ENCODE measurements around the gene PRICKLE2.

DNA sequence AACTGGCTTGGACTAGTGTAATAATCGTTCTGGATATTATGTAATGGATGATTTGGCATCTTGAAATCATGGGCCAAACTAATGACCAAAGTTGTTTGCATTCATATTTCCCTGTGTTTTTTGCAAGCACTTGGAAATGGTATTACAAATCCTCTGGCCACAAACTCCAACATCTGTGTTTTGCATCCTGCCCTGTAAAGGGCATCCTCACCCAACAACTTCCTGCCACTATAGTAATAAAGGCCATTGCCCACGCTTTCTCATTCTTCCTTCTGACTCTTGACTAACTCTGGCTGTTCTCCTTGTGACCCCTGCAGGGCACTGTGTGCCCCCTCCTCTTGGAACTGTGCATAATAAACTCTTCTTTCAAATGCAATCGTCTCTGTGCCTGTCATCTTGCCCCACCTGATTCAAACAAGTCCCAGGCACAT is 176.6 kb downstream of the PRICKLE2 start:
- TF ChIP-seq CTCF (IDR thresholded peaks at IDR 0.05; ENCODE audit: low read depth, low read length, missing input control) = no peak
- no peak for TF ChIP-seq TAF1 (conservative IDR thresholded peaks at IDR 0.05)
- no peak for TF ChIP-seq EGR1 (IDR thresholded peaks at IDR 0.05; ENCODE audit: low read depth in 2 of 2)
- TF ChIP-seq REST (IDR thresholded peaks at IDR 0.05) = no peak
- no peak for TF ChIP-seq FOXA1 (IDR thresholded peaks at IDR 0.05)
- TF ChIP-seq JUND (IDR thresholded peaks at IDR 0.05) = no peak
- no peak for TF ChIP-seq YY1 (IDR thresholded peaks at IDR 0.05)
- no peak for TF ChIP-seq RAD21 (IDR thresholded peaks at IDR 0.05)
- TF ChIP-seq HNF4G (IDR thresholded peaks at IDR 0.05) = no peak
- no peak for TF ChIP-seq ZBTB33 (IDR thresholded peaks at IDR 0.05)
- no peak for TF ChIP-seq FOXA2 (IDR thresholded peaks at IDR 0.05)
- TF ChIP-seq, protein P1, sequence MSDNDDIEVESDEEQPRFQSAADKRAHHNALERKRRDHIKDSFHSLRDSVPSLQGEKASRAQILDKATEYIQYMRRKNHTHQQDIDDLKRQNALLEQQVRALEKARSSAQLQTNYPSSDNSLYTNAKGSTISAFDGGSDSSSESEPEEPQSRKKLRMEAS (IDR thresholded peaks at IDR 0.05) = no peak
- no peak for TF ChIP-seq ATF3 (IDR thresholded peaks at IDR 0.05)
- no peak for TF ChIP-seq RXRA (IDR thresholded peaks at IDR 0.05)

Measured in liver (tissue), 3 donors.